ELR (cell line): ENCODE data around the gene ATP6V0E2.
"Not testable (repeated sequence)": the region's sequence is repeated elsewhere in the genome, so short reads cannot be mapped to it uniquely, and the experiment has no call there.

Source experiments
- DNase-seq: peaks from one replicate; pipeline ENCODE4 v3.0.0-alpha.2; 2015; ENCODE audit warnings: low read depth

ATP6V0E2 gene

DNA sequence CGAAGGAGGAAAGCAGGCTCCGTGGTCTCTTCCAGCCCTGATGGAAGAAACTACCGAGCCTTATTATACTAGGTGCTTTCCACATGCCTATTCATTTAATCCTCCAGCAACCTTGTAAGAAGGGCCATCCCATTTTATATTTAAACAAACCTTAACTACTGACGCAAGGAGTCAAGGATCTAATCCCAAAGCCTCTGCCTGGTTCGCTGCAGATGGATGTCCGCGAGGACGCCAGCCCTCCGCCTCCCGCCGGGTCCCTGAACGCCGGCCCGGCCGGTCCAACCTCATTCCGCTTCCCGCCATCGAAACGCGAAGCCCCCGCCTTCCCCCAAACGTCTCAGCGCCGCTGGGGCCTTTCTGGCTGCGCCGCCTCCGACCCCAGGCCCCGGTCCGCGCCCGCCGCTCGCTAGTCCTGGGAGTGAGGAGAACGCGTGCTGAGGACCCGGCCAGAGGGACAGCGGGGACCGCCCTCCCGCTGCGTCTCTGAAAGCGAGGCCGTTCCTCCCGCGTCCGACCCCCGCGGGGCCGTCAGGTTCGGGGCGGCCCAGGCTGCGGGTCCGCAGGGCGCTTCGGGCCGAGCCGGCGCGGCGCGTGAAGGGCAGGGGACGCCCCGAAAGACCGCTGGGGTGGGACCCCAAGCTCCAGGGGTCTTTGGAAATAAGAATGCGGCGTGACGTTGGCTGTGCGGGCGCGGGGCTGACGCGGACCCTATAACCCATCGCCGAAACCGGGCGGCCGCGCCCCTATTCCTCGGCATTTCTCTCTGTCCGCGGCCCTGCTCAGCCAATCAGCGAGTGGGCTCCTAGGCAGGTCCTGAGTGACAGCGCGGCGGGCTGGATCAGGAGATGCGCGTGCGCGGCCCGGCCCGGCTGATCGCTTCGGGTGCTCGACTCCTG, at the start of gene ATP6V0E2:
ATP6V0E2 (plus strand) TSS at position 896 of the 896 bp plus-strand sequence. CDS start 97 bp downstream, outside the sequence.
- DNase-seq, result peak; percentile 92

DNA sequence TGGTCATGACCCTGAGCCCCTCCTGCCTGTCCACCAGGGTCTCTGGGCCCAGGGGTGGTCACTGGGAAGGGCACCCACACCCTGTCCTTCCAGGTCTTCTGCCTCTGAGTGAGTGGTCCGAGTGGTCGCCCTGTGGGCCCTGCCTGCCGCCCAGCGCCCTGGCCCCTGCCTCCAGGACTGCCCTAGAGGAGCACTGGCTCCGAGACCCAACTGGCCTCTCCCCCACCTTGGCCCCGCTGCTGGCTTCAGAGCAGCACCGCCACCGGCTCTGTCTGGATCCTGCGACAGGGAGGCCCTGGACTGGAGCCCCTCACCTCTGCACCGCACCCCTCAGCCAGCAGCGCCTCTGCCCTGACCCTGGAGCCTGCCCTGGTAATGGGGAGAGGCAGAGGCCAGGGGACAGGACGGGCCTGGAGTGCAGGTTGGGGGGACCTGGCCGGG, 49.4 kb upstream of the ATP6V0E2 start:
- DNase-seq, result no peak

DNA sequence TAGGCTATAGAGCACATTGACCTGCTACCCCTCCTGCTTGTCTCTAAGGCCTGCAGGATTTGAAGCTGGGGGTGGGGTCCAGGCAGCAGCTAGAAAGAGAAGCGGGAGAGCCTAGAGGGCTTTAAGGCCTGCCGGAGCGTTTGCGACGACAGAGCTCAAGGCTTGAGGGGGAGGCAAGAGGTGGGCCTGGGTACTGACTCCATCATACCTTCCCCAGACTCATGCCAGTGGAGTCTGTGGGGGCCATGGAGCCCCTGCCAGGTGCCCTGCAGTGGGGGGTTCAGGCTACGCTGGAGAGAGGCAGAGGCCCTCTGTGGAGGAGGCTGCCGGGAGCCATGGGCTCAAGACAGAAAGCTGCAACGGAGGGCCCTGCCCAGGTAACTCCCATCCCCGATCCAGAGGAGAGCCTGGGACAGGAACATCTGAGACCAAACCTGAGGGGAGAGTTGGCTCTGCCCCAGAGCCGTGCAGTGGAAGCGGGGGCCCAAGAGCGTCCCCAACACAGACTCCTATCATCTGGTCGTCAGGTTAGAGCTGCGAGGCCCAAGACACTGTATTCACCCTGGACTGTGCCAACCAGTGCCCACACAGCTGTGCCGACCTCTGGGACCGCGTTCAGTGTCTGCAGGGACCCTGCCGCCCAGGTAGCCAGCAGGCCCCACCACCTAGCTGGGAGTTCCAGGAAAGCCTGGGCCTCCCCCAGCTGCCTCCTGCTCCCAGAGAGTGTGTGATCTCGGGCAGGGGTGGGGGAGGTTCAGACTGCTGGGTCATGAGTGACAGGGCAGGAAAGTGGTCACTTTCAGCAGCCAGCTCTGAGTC, 48.8 kb upstream of the ATP6V0E2 start:
- DNase-seq, result no peak

DNA sequence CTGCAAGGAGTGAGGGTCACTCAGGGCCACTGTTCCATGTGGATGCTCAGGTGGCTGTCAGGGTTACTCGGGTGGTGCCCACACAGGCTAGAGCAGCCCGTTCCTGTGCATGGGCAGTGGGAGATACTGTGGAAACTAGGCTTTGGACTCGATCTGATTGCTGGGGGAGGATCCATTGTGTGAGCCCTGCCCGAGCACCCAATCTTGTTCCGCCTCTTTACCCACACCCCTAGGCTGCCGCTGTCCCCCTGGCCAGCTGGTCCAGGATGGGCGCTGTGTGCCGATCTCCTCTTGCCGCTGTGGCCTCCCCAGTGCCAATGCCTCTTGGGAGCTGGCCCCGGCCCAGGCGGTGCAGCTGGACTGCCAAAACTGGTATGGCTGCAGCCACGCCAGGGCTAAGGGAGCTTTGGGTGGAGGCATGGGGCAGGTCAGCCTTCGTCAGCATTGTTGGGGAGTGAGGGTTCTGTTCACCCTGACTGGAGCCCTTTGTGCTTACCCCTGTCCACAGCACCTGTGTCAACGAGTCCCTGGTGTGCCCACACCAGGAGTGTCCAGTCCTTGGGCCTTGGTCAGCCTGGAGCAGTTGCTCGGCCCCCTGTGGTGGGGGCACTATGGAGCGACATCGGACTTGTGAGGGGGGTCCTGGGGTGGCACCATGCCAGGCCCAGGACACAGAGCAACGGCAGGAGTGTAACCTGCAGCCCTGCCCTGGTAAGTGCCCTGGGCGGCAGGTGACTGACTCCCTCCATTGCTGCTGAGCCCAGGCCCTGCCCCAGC, 48.0 kb upstream of the ATP6V0E2 start:
- DNase-seq, result no peak

DNA sequence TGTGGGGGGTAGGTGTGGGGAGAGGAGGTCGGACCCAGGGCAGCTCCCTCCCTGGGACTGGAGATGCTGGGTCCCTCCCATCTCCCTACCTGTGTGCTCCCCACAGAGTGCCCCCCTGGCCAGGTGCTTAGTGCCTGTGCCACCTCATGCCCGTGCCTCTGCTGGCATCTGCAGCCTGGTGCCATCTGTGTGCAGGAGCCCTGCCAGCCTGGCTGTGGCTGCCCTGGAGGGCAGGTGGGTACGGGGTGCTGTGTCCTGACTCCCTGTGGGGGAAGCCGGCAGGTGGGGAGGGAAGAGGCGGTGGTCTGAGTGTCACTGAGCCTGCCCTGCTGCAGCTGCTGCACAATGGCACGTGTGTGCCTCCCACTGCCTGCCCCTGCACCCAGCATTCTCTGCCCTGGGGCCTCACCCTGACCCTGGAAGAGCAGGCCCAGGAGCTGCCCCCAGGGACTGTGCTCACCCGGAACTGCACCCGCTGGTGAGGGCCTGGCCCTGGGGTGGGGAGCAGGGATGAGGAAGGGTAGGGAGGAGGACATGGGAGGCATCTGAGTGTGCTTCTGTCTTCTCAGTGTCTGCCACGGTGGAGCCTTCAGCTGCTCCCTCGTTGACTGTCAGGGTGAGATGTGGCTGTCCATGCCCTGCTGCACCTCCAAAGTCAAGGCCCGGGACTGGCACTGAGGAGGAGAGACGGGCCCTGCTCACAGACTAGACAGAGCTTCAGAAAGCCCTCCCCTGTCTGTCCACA, 47.3 kb upstream of the ATP6V0E2 start:
- DNase-seq, result no peak

DNA sequence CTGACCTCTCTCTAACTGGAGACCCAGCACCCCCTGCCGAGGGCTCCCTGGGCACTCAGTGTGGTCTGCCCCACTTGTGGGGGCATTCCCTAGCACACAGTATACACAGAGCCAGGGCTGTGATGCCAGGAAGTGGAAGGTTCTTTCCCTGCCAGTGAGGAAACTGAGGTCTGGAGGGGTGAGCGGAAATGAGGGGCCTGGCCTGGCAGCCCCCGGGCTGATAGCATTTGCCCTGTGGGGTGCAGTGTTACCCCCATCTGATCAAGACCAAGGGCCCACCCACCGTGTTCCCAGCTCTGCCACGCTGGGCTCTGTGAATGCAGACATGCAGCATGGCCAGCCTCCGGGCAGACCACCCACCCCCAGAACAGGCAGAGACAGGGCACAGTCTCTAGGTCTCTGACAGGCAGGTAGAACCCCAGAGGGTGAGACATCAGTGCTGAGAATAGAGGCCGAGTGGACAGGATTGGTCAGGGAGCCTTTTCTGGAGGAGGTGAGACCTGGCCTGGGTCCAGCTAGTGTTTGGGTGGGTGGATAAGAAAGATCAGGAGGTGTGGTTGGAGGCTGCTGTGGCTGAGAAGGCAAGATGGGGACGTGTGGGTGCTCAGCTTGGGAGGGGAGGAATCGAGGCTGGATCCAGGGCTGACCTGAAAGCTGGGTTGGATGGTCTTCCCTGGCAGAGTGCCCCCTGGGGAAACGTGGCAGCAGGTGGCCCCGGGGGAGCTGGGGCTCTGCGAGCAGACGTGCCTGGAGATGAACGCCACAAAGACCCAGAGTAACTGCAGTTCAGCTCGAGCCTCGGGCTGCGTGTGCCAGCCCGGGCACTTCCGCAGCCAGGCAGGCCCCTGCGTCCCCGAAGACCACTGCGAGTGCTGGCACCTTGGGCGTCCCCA, 46.4 kb upstream of the ATP6V0E2 start:
- no peak for DNase-seq

DNA sequence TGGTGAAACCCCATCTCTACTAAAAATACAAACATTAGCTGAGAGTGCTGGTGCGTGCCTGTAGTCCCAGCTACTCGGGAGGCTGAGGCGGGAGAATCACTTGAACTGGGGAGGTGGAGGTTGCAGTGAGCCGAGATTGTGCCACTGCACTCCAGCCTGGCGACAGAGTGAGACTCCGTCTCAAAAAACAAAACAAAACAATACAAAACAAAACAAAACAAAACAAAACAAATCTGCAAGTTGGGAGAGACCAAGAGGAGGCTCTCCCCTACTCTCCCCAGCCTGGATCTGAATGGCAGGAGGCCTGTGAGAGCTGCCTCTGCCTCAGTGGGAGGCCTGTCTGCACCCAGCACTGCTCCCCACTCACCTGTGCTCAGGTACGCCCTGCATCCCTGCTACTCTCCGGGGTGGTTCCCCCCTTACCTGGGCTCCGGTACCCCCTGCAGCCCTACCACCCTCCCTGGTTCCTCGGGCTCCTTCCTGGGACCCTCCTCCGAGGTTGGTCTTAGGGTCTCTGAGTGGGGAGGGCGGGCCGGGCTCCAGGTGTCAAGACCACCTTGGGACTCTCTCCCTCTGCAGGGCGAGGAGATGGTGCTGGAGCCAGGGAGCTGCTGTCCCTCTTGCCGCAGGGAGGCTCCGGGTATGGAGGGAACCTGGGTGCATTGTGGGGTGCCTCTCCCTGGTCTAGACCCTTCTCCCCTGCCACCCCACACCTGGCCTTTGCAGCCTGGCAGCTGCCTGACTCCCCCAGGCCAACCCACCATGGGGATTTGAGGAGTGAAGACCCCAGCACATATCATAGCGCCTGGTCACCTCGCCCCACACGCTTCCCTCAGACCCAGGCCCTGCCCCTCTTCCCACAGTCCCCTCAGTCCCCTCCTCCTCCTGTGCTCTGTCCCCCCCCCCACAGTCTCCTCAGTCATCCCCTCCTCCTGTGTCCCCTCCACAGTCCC, 45.1 kb upstream of the ATP6V0E2 start:
- no peak for DNase-seq

DNA sequence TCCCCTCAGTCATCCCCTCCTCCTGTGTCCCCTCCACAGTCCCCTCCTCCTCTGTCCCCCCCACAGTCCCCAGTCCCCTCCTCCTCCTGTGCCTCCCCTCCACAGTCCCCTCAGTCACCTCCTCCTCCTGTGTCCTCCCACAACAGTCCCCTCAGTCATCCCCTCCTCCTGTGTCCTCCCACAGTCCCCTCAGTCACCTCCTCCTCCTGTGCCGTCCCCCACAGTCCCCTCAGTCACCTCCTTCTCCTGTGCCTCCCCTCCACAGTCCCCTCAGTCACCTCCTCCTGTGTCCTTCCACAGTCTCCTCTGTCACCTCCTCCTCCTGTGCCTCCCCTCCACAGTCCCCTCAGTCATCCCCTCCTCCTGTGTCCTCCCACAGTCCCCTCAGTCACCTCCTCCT, 43.2 kb upstream of the ATP6V0E2 start:
- not testable (repeated sequence) for DNase-seq

DNA sequence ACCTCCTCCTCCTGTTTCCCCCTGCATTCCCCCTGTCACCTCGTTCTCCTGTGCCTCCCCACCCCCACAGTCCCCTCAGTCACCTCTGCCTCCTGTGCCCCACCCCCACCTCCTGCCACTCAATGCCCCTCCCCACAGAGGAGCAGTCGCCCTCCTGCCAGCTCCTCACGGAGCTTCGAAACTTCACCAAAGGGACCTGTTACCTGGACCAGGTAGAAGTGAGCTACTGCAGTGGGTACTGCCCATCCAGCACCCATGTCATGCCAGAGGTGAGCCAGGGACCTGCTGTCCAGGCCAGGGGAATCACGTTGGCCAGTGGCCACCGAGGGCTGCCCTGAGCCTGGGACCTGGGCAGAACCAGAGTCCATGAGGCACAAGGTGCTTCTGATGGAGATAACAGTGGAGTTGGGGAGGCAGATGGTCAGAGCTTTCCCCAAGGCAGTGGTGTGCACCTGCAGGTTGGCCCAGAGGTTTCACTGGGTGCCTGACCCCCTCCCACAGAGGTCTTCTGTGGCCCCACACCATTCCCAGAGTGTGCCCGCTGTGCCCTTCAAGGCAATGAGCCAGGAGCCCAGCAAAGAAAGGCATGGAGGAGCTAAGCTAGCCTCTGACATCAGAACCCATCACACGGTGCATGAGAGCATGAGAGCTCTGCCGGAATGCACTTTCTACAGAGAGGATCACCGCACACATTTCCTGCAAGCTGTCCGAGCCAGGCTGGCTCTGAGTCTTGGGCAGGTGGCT, 42.6 kb upstream of the ATP6V0E2 start:
- no peak for DNase-seq

DNA sequence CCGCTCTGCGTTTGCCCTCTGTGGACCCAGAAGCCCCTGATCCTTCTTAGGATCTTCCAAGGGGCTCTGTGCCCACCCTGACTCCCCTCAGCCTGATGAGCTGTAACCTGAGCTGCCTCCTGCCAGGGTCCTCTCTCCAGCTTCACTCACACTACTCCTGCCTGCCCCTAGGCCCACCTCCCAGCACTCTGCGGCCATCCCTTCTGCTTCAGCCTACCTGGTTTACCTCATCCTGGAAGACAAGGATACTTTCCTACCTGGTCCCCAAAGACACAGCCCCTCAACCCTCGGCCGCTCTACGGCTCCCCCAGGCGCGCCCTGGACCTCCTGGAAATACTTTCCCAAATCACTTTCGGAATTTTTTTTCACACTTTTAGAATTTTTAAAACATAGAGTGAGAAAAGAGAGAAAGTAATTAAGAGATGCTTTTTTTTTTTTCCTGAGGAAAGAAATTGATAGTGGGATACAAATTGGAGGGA, 42.0 kb upstream of the ATP6V0E2 start:
- DNase-seq, result no peak

DNA sequence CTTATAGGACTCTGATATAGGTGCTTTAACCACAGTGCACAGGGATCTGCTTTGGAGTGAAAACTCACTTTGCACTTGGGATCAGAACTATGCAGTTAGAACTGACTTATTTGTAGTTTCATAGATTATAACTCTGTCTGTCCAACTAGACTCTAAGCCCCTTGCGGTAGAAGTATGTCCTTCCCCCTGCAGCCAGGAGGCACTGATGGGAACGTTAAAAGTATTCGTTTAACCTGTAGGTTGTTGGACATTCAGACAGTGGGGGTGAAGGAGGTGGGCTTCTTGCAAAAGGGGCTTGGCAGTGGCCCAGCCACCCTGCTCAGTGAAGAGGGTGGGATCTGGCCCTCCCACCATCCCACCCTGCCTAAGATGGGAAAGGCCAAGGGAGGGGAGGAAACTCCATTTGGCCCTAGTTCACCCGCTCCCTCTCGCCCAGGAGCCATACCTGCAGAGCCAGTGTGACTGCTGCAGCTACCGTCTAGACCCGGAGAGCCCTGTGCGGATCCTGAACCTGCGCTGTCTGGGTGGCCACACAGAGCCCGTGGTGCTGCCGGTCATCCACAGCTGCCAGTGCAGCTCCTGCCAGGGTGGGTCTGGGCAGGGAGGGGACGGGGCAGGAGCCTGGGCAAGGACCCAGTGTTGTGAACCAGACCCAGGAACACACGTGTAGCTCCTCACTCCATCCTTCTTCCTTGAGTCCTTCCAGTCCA, 41.3 kb upstream of the ATP6V0E2 start:
- no peak for DNase-seq

DNA sequence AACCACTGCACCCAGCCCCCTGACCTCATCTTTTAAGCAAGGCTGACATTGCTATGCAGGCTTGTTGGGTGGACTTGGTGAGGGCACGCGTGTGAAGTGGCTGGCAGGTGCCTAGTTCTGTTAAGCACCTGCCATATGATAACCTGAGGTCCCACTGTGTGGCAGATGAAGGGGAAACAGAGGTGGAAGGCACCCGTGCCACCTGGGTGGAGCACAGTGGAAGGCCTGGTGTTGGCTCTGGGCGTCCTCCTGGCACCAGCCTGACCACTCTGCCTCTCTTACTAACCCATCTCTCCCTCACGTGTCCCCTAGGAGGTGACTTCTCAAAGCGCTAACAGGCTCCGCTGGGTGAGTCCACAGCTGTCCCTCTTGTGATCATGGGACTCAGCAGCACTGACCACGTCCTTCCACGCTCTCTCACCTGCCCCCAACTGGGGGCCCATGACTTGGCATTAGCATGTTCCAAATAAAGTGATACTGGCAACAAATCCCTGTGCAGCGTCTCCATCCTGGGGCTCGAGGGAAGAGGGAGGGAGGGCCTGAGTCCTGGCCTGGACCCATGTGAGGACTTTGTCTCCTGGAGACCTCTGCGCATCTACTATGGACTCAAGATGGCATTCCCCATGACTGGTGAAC, 40.2 kb upstream of the ATP6V0E2 start:
- DNase-seq, result no peak

DNA sequence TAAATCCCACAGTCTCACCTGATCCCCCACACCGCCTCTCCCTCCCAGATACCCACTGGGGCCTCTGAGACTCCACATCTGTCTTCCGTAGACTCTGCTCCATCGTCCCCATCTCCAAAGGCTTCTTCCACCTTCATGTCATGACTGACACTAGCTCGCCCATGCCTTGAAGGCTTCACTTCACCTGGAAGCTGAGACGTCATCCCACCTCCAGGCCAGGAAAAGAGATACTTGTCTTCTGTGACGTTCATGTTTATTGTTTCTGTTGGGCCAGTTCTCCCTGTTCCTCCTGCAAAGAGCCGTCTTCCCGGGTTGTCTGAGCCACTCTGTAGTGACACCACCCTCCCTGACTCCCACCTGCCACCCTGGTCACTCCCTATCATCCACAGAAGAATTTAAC, 39.2 kb upstream of the ATP6V0E2 start:
- no peak for DNase-seq

DNA sequence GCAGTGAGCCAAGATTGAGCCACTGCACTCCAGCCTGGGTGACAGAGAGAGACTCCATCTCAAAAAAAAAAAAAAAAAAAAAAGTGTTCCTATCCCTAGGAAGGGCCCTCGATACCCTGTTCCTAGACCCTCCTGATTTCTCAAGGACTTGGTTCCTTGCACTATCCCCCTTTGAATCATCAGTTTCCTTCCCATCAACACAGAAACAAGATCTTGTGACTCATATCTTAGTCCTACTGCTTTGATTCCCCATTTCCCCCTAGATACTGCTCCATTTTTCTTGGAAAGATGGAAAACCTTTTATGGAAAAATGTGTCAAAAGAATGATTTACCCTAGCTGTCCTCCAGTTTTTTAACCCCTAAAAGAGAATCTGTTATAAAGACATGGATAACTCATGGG, 37.3 kb upstream of the ATP6V0E2 start:
- peak; percentile 10 for DNase-seq

DNA sequence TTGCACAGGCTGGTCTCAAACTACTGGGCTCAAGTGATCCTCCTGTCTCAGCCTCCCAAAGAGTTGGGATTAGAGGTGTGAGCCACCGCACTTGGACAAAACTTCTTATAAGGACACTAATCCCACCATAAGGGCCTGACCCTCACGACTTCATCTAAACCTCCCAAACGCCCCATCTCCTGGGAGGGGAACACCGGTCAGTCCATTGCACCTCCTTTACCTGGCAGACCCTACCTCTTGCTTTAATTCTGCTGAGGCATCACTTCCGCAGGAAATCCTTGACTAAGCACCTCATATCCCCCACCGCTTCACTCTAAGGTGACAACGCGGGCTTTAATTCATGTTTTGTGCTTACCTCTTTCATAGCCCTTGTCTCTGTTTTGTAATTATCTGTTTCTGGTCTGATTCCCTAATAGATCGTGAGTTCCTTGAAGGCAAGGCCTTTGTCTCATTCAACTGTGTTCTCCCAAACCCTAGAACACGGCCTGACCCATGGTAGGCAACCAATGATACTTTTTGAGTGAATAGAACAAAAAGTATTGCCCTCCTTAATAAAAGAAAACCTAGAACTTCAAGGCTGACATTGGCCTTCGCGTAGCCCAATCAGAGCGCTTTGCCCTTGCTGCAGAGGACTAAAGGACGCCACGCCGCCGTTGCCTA, 36.1 kb upstream of the ATP6V0E2 start:
- no peak for DNase-seq

DNA sequence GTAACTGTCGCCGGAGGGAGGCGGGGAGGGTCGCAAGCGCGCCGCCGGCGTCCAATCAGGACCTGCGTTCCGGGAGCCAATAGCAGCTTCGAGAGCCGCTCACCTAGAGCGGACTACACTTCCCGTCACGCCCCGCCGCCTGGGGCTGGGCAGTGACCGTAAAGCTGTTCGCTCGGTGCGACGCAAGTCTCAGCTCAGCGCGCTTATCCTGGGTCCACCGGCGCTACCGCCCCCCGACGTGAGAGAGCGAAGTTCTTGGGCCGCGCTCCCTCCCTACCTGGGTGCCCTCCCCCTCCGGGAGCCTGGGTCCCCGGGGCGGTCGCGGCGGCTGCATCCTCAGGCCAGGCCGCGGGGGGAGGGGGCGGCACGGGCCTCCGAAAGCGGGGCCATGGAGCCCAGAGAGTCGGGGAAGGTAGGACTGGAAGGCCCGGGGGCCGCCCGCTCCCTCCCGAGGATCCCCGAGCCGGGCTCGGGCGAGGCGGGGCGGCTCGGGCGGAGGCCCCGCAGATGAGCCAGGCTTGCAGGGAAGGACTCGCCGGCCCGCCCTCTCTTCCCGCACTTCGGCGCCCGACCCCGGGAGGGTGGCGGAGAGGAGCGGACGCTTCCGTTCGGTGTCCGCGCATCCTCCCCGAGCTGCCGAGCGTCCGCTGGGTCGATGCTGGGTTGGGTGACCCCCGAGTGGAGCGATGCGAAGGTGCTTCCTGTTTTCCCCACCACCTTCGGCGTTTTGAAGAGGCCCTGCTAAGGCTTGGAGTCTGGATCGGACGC, 35.4 kb upstream of the ATP6V0E2 start, which contains the start of gene ZNF862:
ZNF862 (plus strand) TSS at position 152 of the 768 bp plus-strand sequence; CDS start at position 389, 237 bp downstream.
- DNase-seq, result peak; percentile 96
